ENCODE results near the gene LSM4. TPM values are rescaled to one million over a fixed set of nuclear protein-coding genes. Genes with fewer than 3 reads are reported as not detected.

The LSM4 gene
- total and polyA plus RNA-seq, 2 of the 4 experiments (the other 2 are of a cell fraction), result 44.8 to 118 TPM

GRCh38 chr19:18297308-18297707 is 25.6 kb downstream of the LSM4 start:
- ChIA-PET POLR2A (ENCODE audit: unreplicated experiment) (no interaction called here), CTCF (interaction anchor here (1.3 kb wide), 1 partner anchor 18 kb away, joined by 3 read pairs; no protein-coding TSS in a partner anchor)
- Histone ChIP-seq H3K14ac (replicated peaks; ENCODE audit: low read depth, low read length) (peak overlapping the region; percentile 58; the same call in 1 of the 2 replicates), H3K56ac (ENCODE audit: extremely low read depth, insufficient read depth, low read length) (no peak overlapping the region), H3K36me3 (ENCODE audit: control insufficient read depth, insufficient read depth, low read length) (no peaks in the 10 kb centered on the region), H2BK5ac (ENCODE audit: low read depth, low read length, poor library complexity, severe bottlenecking) (no peak overlapping the region), H3K4me3 (ENCODE audit: insufficient read depth, low read depth, low read length) (no peak overlapping the region), H2AK5ac (ENCODE audit: low read depth, low read length) (peak overlapping the region; percentile 74), H2AFZ (replicated peaks; ENCODE audit: low read length, poor library complexity) (peak overlapping the region; percentile 68), H2BK20ac (ENCODE audit: low read depth, low read length) (no peak overlapping the region; the same call in 1 of the 2 replicates), H3K23ac (ENCODE audit: low read depth, low read length) (no peak overlapping the region), H3K4ac (ENCODE audit: low read depth, low read length) (no peak overlapping the region; the same call in 1 of the 2 replicates), H3K79me1 (ENCODE audit: low read depth in 1 of 2, low read length in 2 of 2) (peaks cover 0 to 14% of the 10 kb centered on the region in 2 experiments; a peak in 2 of 4 replicates), H4K5ac (ENCODE audit: low read depth, low read length) (no peak overlapping the region), H3K27me3 (ENCODE audit: control insufficient read depth, insufficient read depth, low read length) (no peaks in the 10 kb centered on the region), H2BK15ac (ENCODE audit: low read depth, low read length) (no peak overlapping the region; the same call in 2 of the 3 replicates), H2AK9ac (replicated peaks; ENCODE audit: low read depth, low read length, poor library complexity) (no peak overlapping the region), H4K91ac (ENCODE audit: insufficient read depth, low read depth, low read length) (0 out of 2 replicates have a peak overlapping the region, but pooled peaks have one; percentile 31), H3K4me1 (ENCODE audit: control insufficient read depth, insufficient read depth, low read length) (peaks cover 18% of the 10 kb centered on the region), H3K9me1 (ENCODE audit: insufficient read depth, low read length) (peaks cover 19% of the 10 kb centered on the region; the same call in 1 of the 2 replicates), H4K20me1 (ENCODE audit: insufficient read depth, low read length) (no peaks in the 10 kb centered on the region), H3K27ac (ENCODE audit: insufficient read depth, low read length) (no peak overlapping the region), H3K9ac (ENCODE audit: low read depth, low read length) (no peak overlapping the region), H4K8ac (ENCODE audit: low read depth in 2 of 2, low read length in 2 of 2) (peak overlapping the region in 1 of 2 experiments; percentile 16; a peak in 1 of 4 replicates), H2BK120ac (ENCODE audit: low read depth, low read length) (peak overlapping the region; percentile 10), H3K18ac (ENCODE audit: low read depth, low read length) (no peak overlapping the region), H3K9me3 (ENCODE audit: control insufficient read depth, insufficient read depth, low read length) (no peaks in the 10 kb centered on the region), H3K4me2 (ENCODE audit: low read depth, low read length) (no peak overlapping the region)
- dilution Hi-C loops (cut with HindIII; ENCODE audit: low sequenced_read_pairs, unreplicated experiment) (no loop called here), in situ Hi-C loops (cut with MboI; ENCODE audit: low sequenced_read_pairs) (no loop called here), intact Hi-C loops (cut with micrococcal nuclease) (no loop called here)
- ATAC-seq (ENCODE audit: low read depth) (no peak), DNase-seq (peak; percentile 33)
- no TSS peak for BruUV-seq (replicated peaks)
- TF ChIP-seq MAZ (IDR thresholded peaks at IDR 0.05; ENCODE audit: borderline replicate concordance, low read depth, low read length) (no peak), RCOR1 (IDR thresholded peaks at IDR 0.05; ENCODE audit: insufficient replicate concordance, low read length) (no peak), CEBPB (IDR thresholded peaks at IDR 0.05; ENCODE audit: low read depth, low read length) (peak; percentile 64)
- WGBS, 2 experiments (ENCODE audit: extremely low coverage in 2 of 2, insufficient read length in 1 of 2), result 58% methylated on average over 2 of the region's 4 CpGs; no CpG with 5 or more reads in 1 of the 2 experiments

All from IMR-90 (cell line).